Smooth muscle cell (in vitro differentiated cells): ENCODE data around the gene SAMD3. TPM values are rescaled to one million over a fixed set of nuclear protein-coding genes. Genes with fewer than 3 reads are reported as not detected.

Experiments
- DNase-seq: peaks from one replicate; lab custom pipeline; 2025; ENCODE audit not compliant: unreplicated experiment; lab: John Stamatoyannopoulos, UW
- H2AFZ ChIP-seq: fragments of 200-600 bp; sonication (generic); 2 replicates; pipeline ENCODE4 v1.6.0; 2016; ENCODE audit warnings: antibody characterized with exemption, low read depth, mild to moderate bottlenecking
- H3F3A ChIP-seq: fragments of 200-600 bp; sonication (generic); 2 replicates; pipeline ENCODE4 v1.6.0; 2017; ENCODE audit warnings: antibody characterized with exemption, low read depth
- H3K27ac ChIP-seq: fragments of 200-600 bp; sonication (generic); 2 replicates; pipeline ENCODE4 v1.5.1; 2016; ENCODE audit warnings: low read depth, mild to moderate bottlenecking
- H3K27me3 ChIP-seq: fragments of 200-600 bp; sonication (generic); 2 replicates; pipeline ENCODE4 v1.6.1; 2016; ENCODE audit warnings: low read depth, mild to moderate bottlenecking
- H3K36me3 ChIP-seq: fragments of 200-600 bp; sonication (generic); 2 replicates; pipeline ENCODE4 v1.5.1; 2016; ENCODE audit warnings: low read depth
- H3K4me1 ChIP-seq: fragments of 200-600 bp; sonication (generic); 2 replicates; pipeline ENCODE4 v1.5.1; 2016; ENCODE audit warnings: low read depth
- H3K4me2 ChIP-seq: fragments of 200-600 bp; sonication (generic); 2 replicates; pipeline ENCODE4 v1.6.0; 2016; ENCODE audit warnings: mild to moderate bottlenecking
- H3K4me3 ChIP-seq: fragments of 200-600 bp; sonication (generic); 2 replicates; pipeline ENCODE4 v1.5.1; 2016; ENCODE audit warnings: mild to moderate bottlenecking
- H3K79me2 ChIP-seq: fragments of 200-600 bp; sonication (generic); 2 replicates; pipeline ENCODE4 v1.6.0; 2016; ENCODE audit warnings: low read depth, mild to moderate bottlenecking
- H3K9ac ChIP-seq: fragments of 200-600 bp; sonication (generic); 2 replicates; pipeline ENCODE4 v1.6.0; 2016; ENCODE audit warnings: low read depth
- H3K9me3 ChIP-seq: fragments of 200-600 bp; sonication (generic); replicated peaks from 2 replicates; pipeline ENCODE4 v1.5.1; 2016; ENCODE audit warnings: low read depth
- H4K20me1 ChIP-seq: fragments of 200-600 bp; sonication (generic); 2 replicates; pipeline ENCODE4 v1.6.0; 2016; ENCODE audit warnings: low read depth
- WGBS: methylation state at CpG from one replicate; pipeline ENCODE4 v1.1.7; 2016; ENCODE audit warnings: low lambda C conversion rate; 5-methylcytosine and 5-hydroxymethylcytosine counted together
- polyA plus RNA-seq: library from polyadenylated mRNA; unstranded; fragments of >200 nt; fragmentation: Nextera tagmentation; extraction: Ambion mirVana; gene quantifications from 2 replicates; pipeline ENCODE4 v1.2.1, GENCODE V29; 2016
- total RNA-seq: library from RNA; depleted of rRNA; stranded (reverse); fragments of >200 nt; gene quantifications from 2 replicates; pipeline ENCODE4 v1.2.3, GENCODE V29; 2014
- TF ChIP-seq, protein P1 (sequence below): fragments of 200-600 bp; sonication (generic); IDR thresholded peaks from 2 replicates; pipeline ENCODE4 v1.5.1; 2017; ENCODE audit warnings: borderline replicate concordance, mild to moderate bottlenecking, antibody characterized with exemption; ENCODE audit not compliant: insufficient read depth, poor library complexity, severe bottlenecking

The SAMD3 gene
- total and polyA plus RNA-seq, 2 experiments from 2014 or later = 2.1 to 3.5 TPM

DNA sequence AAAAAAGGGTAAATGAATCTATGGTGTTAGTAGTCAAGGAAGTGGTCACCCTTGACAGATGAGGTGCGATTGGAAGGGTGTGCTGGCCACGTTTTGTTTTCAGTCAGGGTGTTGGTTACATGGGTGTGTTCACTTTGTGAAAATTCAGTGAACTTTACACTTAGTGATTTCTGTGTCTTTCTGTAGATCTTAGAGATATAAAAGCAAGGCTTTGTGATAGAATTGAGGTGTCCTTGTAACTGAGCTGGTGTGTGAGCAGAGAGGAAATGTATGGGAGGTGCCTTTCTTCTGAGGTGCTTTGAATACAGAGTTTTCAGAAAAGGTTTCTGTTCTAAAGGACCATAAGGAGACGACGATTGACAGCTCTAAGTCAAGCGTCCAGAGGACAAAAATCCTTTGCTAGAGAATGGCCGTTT, 90.5 kb downstream of the SAMD3 start:
- Histone ChIP-seq H3K9me3 (no peaks in the 10 kb centered on the region), H3K27ac (no peak overlapping the region), H2AFZ (no peak overlapping the region), H3K4me3 (no peak overlapping the region), H3K36me3 (no peaks in the 10 kb centered on the region), H3K4me2 (no peak overlapping the region), H4K20me1 (no peaks in the 10 kb centered on the region), H3F3A (no peaks in the 10 kb centered on the region), H3K4me1 (no peaks in the 10 kb centered on the region), H3K79me2 (no peaks in the 10 kb centered on the region), H3K9ac (no peak overlapping the region), H3K27me3 (no peaks in the 10 kb centered on the region)
- 80% methylated on average over 6 of the region's 6 CpGs for WGBS
- DNase-seq = no peak
- TF ChIP-seq, protein P1, sequence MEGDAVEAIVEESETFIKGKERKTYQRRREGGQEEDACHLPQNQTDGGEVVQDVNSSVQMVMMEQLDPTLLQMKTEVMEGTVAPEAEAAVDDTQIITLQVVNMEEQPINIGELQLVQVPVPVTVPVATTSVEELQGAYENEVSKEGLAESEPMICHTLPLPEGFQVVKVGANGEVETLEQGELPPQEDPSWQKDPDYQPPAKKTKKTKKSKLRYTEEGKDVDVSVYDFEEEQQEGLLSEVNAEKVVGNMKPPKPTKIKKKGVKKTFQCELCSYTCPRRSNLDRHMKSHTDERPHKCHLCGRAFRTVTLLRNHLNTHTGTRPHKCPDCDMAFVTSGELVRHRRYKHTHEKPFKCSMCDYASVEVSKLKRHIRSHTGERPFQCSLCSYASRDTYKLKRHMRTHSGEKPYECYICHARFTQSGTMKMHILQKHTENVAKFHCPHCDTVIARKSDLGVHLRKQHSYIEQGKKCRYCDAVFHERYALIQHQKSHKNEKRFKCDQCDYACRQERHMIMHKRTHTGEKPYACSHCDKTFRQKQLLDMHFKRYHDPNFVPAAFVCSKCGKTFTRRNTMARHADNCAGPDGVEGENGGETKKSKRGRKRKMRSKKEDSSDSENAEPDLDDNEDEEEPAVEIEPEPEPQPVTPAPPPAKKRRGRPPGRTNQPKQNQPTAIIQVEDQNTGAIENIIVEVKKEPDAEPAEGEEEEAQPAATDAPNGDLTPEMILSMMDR = no peak

DNA sequence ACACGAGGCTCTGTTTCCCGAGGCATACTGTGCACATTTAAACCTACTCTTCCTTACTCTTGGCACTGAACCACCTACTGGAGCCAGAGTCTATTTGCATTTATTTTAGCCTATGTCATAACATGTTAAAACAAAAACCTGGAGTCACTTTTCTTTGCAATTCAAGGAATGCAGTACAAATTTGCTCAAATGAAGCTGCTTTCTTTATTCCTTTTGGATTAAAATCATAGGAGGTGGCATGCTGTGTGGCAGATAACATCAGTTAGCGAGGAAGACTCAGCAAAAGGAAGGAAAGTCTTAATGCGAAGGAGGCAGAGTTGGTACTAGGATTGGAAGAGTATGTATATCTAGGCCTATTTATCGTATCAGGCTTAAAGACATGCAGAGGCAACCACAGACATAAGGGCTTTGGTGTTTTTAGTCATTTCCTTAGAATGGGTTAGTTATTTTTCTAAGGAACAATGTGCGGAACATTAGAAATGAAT, 92.9 kb downstream of the SAMD3 start:
- Histone ChIP-seq H3K9ac (no peak overlapping the region), H4K20me1 (no peaks in the 10 kb centered on the region), H3K27me3 (no peaks in the 10 kb centered on the region), H2AFZ (no peak overlapping the region), H3F3A (no peaks in the 10 kb centered on the region), H3K4me3 (no peak overlapping the region), H3K79me2 (no peaks in the 10 kb centered on the region), H3K4me1 (no peaks in the 10 kb centered on the region), H3K4me2 (no peak overlapping the region), H3K9me3 (no peaks in the 10 kb centered on the region), H3K36me3 (no peaks in the 10 kb centered on the region), H3K27ac (peak overlapping the region; percentile 1)
- no peak for DNase-seq
- 80% methylated on average over 6 of the region's 6 CpGs for WGBS
- TF ChIP-seq, protein P1 = no peak

DNA sequence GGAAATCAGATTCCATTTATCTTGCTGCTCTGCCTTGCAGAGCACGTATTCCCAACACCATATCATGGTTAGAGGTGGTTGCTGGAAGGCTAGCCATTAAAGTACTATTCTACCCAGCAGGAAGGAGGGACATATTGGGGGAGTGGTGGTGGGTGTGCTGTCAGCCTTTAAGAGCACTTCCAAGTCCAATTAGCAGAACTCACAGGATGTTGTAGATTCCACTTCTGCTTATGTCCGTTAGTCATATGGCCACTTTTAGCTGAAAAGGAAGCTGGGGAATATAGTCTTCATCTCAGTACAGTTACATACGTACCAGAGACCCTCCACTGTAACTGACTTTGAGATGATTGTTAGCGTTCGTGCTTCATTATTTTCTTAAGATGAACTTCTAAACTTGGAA, 94.4 kb downstream of the SAMD3 start:
- H3K79me2 ChIP-seq = no peaks in the 10 kb centered on the region

DNA sequence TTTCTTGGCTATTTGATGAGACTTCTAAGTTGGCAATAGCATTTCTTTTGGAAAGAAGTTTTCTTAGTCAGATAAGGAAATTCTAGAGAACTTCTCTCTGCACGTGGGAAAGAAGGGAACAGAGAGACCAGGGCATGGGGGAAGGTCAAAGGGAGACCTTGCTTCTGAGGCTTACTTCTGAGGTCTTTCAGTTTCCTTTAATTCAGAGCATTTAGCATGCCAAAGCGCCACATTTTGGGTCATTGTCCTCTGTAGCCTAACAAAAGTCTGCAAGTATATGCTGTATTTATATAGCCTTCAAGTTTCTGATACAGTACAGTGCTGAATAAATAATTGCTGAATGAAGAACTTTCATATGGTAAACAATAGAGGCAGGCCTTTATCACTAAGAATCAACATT, 95.6 kb downstream of the SAMD3 start:
- H3K4me1 ChIP-seq = no peaks in the 10 kb centered on the region
- H3K27ac ChIP-seq = no peak overlapping the region
- H3K27me3 ChIP-seq = no peaks in the 10 kb centered on the region
- H3K79me2 ChIP-seq = no peaks in the 10 kb centered on the region
- H3K9me3 ChIP-seq = no peaks in the 10 kb centered on the region
- H3K4me2 ChIP-seq = no peak overlapping the region
- H3F3A ChIP-seq = no peaks in the 10 kb centered on the region
- no peak overlapping the region for H2AFZ ChIP-seq
- WGBS = 63% methylated on average over 2 of the region's 2 CpGs
- no peak overlapping the region for H3K9ac ChIP-seq
- TF ChIP-seq, protein P1 = no peak
- no peak for DNase-seq
- no peaks in the 10 kb centered on the region for H3K36me3 ChIP-seq
- no peaks in the 10 kb centered on the region for H4K20me1 ChIP-seq
- no peak overlapping the region for H3K4me3 ChIP-seq

More for the DNA sequence above, 94.4 kb downstream of the SAMD3 start:
- no peak for DNase-seq
- TF ChIP-seq, protein P1 = no peak
- H3K27me3 ChIP-seq = no peaks in the 10 kb centered on the region
- H3K4me2 ChIP-seq = no peak overlapping the region
- H3K9ac ChIP-seq = no peak overlapping the region
- no peaks in the 10 kb centered on the region for H3K4me1 ChIP-seq
- no peaks in the 10 kb centered on the region for H3F3A ChIP-seq
- H3K9me3 ChIP-seq = no peaks in the 10 kb centered on the region
- no peak overlapping the region for H3K4me3 ChIP-seq
- no peak overlapping the region for H3K27ac ChIP-seq
- H2AFZ ChIP-seq = no peak overlapping the region
- WGBS = 86% methylated on average over 5 of the region's 5 CpGs
- no peaks in the 10 kb centered on the region for H3K36me3 ChIP-seq
- no peaks in the 10 kb centered on the region for H4K20me1 ChIP-seq
